ENCODE data around the gene FASTK.

DNA sequence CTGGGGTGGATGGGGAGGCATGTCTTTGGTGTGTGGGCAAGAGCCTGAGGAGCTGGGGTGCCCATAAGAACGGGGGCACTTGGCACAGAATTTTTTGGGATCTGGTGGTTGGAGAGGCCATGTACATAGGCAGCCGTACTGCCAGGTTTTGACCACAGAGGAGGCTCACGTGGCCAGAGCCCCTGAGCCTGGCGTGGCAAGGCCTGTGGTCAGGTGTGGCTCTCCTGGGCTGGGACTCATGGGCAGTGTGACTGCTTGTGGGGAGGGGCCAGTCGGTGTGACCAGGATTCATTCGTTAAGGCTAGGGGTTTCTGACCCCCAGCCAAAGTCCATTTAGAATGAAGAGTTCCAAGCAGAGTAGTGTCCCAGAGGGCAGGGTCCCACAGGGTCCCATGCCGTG is 43.9 kb upstream of the FASTK start:
- TF ChIP-seq CTCF (optimal IDR thresholded peaks at IDR 0.05 in 1 of 3, IDR thresholded peaks at IDR 0.05 in 1 of 3, conservative IDR thresholded peaks at IDR 0.05 in 1 of 3; ENCODE audit: extremely low read depth in 1 of 3, insufficient read depth in 2 of 3, low read length in 3 of 3) (no peak), EZH2 (IDR thresholded peaks at IDR 0.05; ENCODE audit: low read length) (no peak)

Data from keratinocyte (primary cell).